PC-9 (cell line): ENCODE results near the gene GHITM.

Experiments
- CTCF ChIP-seq: fragments of 200-600 bp; sonication (generic); conservative IDR thresholded peaks from 2 replicates; pipeline ENCODE4 v1.6.1; 2017; ENCODE audit warnings: mixed run types, antibody characterized with exemption, mild to moderate bottlenecking, moderate library complexity
- EZH2 ChIP-seq: fragments of 200-600 bp; sonication (generic); IDR thresholded peaks from 2 replicates; pipeline ENCODE4 v1.8.0; 2017; ENCODE audit warnings: antibody characterized with exemption, low read depth

GRCh38 chr10:84190621-84191020 is 51.3 kb downstream of the GHITM start:
- TF ChIP-seq CTCF (no peak), EZH2 (no peak)
